Limb (tissue), 2 donors: ENCODE measurements around the gene COQ8B.
"Not testable (repeated sequence)": the region's sequence is repeated elsewhere in the genome, so short reads cannot be mapped to it uniquely, and the experiment has no call there.

Experiments
- DNase-seq, 2 donors: peaks; one replicate each; pipeline ENCODE4 v3.0.0-alpha.2; 2016; ENCODE audit errors: extremely low spot score in 2 of 2

The COQ8B gene

DNA sequence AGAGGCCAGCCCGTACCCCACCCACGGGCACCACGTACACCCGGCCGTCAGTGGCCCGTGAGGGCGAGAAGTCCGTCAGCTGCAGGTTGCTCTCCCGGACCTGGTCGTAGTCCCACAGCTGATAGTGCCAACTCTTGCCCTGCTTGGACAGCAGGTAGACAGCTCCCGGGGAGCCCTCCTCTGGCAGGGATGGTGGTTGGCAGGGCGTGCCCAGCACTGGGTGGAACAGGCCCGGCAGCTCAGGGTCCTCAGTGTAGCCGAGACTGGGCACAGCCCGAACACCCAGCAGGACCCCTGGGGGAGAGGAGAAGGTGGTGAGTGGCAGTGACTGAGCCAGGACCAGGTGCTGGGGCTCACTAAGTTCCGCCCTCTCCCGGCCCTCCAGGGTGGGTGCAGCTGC lies 25.8 kb upstream of the COQ8B start:
- no peak for DNase-seq

DNA sequence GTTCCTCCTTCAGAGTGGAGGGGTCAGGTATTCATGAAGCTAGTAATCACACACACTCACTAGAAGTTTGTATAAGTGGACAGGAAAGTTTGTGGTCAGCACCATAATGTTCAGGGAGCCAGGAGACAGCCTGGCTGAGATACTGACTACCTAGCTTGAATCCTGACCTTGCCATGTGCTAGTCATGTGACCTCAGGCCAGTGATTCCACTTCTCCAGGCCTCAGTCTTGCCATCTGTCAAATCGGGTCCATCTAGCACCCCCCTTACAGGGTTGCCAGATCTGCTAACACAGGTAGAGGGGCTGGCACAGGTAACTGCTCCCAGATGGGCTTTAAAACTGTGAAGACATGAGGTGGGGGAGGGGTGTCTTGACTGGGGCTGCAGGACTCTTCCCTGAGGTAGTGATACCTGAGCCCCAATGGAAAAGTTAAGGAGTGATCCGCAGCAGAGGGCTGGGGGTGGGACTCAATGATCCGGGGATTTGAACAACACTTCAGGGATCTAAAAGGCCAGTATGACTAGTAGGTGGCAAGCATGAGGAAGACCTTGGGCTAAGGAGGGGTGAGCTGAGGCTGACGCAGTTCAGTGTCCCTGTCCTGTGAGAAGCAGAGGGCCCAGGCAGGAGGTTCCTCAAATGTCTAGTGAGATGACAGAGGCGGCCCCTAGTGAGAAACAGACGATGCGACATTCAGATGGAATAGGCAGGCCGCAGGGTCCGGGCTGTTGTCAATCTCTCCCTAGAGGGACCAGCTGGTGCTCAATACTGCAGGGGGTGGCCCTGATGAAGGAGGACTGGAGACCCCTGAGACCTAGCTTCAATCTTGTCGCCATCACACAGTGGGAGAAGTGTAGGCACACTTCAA lies 25.1 kb upstream of the COQ8B start:
- DNase-seq: no peak

- peak in 1 of 2 donors; percentile 46 for DNase-seq
Observed at GRCh38 chr19:40740747-40741146, 24.1 kb upstream of the COQ8B start.

DNA sequence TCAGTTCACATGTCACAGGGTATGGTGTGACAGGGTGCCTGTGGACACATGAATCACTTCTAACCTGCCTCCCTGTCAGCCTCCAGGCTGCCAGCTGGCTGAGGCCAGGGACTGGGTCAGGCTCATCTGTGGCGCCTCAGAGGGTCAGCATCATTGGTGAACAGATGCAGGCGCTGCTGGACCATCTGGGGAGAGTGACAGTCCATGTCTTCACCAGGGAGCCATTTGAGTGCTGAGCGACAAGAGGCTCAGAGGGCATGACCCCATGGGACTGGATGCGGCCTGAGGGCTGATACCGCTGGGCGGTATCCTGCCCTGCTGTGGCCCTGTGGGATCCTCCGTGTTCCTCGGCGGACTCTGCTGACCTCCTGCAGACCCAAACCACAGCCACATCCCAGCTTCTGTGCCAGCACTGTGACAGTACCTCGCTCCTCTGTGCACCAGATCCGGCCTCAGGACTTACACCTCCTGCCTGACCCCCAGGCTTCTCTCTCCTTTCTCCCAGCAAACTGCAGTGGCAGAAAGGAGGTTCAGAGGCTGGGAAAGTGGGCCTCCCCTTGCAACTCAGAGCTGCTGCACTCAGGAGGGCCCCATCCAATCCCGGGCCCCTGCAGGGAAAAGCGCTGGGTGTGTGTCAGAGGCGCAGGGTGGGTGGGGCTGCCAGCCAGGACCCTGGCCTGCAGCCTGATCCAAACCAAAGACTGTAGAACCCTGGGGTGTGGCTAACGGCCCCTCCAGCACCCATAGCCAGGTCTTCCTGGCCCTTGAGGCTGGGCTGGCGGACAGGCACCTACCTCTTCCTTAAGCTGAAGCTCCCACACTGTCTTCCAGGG lies 23.4 kb upstream of the COQ8B start:
- no peak for DNase-seq

DNA sequence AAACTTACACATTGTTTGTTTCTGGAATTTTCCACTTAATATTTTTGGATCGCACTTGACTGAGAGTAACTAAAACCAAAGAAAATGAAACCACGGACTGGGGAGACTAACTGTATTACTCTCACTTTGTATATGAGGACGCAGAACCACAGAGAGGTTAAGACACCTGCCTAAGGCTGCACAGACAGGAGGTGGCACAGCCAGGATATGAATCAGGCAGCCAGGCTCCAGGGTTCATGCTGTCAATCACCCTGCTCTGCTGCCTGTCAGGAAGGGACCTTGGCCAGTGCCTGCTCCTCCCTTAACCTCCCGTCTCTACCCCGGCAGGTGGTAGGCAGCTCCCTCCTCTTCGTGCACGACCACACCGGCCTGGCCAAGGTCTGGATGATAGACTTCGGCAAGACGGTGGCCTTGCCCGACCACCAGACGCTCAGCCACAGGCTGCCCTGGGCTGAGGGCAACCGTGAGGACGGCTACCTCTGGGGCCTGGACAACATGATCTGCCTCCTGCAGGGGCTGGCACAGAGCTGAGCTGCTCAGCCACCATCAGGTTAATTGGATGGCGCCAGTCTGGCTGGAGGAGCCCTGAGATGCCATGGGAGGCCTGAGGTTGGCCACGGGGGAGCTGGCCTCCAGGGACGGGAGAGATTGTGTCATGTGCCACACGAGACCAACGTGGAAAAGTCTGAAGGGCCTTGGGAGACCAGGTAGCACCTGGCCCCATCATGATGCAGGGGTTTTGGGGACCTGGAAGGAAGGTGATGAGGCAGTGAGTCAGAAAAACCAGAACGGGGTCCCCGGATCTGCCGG lies 22.5 kb upstream of the COQ8B start:
- DNase-seq: no peak

- no peak for DNase-seq
Observed at GRCh38 chr19:40737102-40737644, 20.5 kb upstream of the COQ8B start.

DNA sequence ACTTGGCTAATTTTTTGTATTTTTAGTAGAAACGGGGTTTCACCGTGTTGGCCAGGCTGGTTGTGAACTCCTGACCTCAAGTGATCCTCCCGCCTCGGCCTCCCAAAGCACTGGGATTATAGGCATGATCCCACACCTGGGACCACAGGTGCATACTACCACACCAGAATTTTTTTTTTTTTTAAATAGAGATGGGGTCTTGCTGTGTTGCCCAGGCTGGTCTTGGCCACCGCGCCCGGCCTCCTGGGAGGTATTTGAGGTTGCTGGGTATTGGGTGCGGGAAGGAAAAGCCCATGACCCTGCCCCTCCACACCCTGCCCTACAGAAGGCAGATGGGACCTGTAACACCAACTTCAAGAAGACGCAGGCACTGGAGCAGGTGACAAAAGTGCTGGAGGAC lies 20.0 kb upstream of the COQ8B start:
- no peak for DNase-seq

- DNase-seq: no peak
Observed at GRCh38 chr19:40735013-40735771, 18.5 kb upstream of the COQ8B start.

DNA sequence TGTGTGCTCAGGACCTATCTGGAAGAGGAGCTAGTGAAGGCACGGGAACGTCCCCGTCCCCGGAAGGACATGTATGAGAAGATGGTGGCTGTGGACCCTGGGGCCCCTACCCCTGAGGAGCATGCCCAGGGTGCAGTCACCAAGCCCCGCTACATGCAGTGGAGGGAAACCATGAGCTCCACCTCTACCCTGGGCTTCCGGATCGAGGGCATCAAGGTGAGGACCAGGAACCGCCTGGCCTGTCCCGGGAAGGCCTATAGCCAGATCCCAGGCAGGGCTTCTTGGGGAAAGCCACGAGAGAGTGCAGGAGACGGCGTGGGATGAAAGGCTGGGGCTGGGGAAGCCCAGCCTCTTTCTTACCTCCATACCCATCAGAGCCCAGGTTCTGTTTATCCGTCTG lies 16.5 kb upstream of the COQ8B start:
- DNase-seq: no peak

DNA sequence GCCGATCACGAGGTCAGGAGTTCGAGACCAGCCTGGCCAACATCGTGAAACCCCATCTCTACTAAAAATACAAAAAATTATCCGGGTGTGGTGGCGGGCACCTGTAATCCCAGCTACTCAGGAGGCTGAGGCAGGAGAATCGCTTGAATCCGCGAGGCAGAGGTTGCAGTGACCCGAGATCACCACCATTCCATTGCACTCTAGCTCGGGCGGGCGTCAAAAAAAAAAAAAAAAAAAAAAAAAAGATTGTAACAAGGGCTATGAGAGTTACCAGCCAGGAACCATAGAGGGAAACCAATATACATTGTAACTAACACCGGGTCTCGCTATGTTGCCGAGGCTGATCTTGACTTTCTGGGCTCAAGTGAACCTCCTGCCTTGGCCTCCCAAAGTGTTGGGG lies 15.6 kb upstream of the COQ8B start:
- DNase-seq: not testable (repeated sequence)

DNA sequence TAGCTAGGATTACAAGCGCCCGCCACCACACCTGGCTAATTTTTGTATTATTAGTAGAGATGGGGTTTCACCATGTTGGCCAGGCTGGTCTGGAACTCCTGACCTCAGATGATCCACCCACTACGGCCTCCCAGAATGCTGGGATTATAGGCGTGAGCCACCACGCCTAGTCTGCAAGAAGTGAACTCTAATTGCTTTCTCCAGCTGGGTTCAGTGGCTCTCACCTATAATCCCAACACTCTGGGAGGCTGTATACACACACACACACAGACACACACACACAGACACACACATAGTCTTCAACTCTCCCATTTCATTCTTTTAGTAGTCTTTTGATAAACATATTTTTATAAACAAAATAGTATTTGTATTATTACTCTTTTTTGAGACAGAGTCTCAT lies 13.4 kb upstream of the COQ8B start:
- not testable (repeated sequence) for DNase-seq

- no peak for DNase-seq
Observed at GRCh38 chr19:40726279-40726678, 9.6 kb upstream of the COQ8B start.

DNA sequence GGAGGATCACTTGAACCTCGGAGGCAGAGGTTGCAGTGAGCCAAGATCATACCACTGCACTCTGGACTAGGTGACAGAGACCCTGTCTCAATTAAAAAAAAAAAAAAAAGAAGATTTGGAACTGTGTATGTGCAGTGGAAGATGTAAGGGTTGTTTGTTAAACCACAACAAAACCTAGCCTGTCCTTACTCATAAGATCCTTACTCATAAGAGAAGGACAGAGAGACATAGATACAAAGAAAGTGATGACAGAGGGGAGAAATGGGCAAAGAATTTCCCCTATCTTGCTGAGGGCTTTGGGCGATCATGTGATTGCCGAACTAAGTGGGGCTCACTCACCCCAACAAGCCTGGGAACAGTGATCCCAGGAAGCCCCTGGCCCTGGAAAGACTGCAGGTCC lies 8.2 kb upstream of the COQ8B start:
- DNase-seq: no peak

DNA sequence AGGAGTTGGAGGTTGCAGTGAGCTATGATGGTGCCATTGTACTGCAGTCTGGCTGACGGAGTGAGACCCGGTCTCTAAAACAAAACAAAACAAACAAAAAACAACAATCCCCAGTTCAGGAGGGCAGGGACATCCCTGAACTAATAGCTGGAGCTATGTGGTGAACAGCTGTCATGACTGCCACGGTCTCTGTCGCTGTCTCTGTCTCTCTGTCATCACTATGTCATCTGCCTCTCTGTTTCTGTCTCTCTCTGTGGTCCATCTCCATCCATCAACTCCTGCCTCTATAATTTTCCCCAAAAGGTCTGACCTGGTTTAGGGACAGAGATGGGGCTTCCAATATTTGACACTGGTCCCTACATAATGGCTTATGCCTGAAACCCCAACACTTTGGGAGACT lies 7.6 kb upstream of the COQ8B start:
- DNase-seq: no peak

DNA sequence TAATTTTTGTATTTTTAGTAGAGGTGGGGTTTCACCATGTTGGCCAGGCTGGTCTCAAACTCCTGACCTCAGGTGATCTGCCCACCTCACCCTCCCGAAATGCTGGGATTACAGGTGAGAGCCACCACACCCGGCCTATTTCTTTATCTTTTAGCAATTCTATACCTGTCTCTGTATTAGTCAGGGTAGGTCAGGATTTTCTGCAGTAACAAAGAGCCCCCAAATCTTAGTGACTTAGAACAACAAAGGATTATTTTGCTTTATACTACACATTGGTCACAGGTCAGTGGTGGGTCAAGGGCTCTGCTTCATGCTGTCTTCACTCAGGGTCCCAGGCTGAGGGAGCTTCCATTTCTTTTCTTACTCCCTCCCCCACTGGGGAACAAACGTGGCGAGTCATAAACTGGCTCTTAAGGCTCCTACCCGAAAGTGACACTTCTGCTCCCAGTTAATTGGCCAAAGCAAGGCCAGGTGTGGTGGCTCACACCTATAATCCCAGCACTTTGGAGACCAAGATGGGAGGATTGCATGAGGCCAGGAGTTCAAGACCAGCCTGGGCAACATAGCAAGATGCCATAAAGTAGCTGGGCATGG lies 7.1 kb upstream of the COQ8B start:
- no peak for DNase-seq

- no peak for DNase-seq
Observed at GRCh38 chr19:40721936-40722661, 5.4 kb upstream of the COQ8B start.

- DNase-seq: no peak
Observed at GRCh38 chr19:40721140-40721486, 4.4 kb upstream of the COQ8B start.

DNA sequence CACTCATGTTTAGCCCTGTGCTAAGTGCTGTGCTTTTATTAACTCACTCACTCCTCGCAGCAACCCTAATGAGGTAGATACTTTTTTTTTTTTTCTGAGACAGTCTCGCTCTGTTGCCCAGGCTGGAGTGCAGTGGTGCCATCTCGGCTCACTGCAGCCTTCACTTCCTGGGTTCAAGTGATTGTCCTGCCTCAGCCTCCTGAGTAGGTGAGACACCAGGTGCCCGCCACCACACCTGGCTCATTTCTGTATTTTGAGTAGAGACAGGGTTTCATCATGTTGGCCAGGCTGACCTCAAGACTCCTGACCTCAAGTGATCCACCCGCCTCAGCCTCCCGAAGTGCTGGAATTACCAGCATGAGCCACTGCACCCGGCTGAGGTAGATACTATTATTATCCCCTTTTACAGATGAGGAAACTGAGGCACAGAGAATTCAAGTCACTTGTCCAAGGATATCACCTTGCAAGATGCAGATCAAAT lies 2.8 kb upstream of the COQ8B start:
- DNase-seq: no peak

DNA sequence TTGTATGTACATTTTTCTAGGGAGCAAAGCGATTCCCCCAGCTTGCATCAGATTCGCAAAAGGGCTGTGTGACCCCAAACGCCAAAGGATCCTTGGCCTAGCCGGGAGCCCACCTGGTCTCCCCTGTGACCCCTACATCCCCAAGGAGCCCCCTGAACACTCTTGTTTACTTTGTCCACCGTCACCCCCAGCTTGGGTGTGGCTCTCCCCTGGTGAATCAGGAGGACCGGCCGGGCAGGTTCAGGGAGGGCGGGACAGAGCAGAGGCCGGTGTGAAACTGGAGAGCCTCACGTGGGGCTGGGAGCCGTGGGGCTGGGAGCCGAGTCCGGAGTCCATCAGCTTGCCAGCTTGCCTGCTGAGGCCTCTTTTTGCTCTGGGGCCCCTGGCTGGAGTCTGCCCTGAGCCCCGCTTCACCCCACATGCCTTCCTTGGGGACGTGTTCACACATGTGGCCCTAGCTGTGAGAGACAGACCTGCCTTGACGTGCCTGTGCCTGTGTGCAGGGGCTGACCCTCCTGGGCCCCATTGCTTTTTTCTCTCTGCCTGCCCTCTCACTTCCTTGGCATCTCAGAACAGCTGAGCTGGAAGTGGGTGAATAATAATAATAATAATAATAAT lies 2.2 kb upstream of the COQ8B start:
- peak in 1 of 2 donors; percentile 65 for DNase-seq
